NOMO-1 treated with dmso at 0.1 percent for 144 hours (cell line): ENCODE results near the gene MXRA7.
"Not testable (repeated sequence)": the region's sequence is repeated elsewhere in the genome, so short reads cannot be mapped to it uniquely, and the experiment has no call there.

Experiments used
- DNase-seq: peaks from one replicate; lab custom pipeline; 2025; ENCODE audit not compliant: unreplicated experiment; lab: John Stamatoyannopoulos, UW

Gene MXRA7

DNA sequence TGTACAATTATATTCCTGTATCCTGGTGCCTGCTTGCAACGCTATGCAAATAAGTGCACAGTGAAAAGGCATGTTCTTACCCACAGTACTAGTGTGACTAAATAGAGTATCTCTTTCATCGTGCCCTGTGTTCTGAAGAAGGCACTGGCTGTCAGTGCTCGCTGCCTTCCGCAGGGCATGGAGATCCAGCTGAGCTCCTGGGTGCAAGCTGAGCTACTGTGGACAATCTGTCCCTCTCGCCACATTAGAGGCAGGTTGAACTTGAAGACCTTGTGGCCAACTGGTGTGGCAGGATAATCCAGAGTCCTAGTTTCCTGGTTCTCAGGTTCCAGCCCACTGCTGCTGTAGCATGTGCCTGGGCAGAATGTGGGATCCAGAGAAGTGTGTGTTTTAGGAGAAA is 65.3 kb downstream of the MXRA7 start:
- DNase-seq, result no peak

DNA sequence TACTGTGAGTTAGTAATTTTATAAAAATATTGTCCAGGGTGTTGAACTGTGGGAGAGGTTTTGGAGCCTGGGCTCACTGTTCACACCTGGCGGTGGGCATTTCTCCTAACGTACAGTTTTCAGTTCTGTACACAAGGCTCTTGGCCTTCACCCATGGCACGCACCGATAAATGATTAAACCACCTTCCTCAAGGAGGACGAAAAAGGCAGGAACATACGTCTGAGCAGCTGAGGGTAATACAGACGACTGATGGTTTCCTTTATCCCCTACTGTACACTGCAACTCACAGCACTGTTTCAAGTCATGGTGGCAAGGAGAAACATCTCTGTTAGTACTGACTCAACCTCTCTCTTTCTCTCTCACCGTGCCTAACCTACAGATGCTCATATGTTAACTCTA is 65.8 kb downstream of the MXRA7 start:
- no peak for DNase-seq

DNA sequence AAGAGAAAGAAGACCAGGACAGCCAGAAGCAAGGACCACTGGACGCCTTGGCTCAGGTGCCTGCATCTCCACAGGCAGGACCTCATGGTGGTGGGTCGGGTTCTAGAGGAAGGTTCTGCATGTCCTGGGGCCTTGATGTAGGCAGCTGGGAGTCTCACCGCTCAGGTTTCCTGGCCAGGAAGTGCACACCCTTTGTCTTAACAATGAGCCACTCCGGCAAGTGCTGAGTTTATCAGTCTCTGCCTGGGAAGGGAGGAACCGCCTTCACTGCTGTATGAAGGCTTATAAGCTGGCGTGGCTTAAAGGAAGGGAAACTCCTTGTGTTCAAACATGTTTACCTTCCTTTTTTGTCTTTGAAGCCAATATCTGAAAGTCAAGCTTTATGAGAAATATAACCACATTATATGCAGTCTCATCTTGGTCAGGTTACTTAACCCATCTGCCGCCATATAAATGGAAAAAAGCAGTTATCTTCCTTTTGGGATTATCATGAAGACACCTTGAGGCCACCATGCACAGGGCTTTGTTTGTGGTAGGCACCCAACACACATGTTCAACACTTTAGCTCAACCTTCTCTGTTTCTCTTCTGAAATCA is 67.1 kb downstream of the MXRA7 start, which contains the start of gene ST6GALNAC1:
Gene ST6GALNAC1 (minus strand): TSS at position 205 of the 596 bp plus-strand sequence. CDS start 119 bp downstream, at position 86.
- no peak for DNase-seq

DNA sequence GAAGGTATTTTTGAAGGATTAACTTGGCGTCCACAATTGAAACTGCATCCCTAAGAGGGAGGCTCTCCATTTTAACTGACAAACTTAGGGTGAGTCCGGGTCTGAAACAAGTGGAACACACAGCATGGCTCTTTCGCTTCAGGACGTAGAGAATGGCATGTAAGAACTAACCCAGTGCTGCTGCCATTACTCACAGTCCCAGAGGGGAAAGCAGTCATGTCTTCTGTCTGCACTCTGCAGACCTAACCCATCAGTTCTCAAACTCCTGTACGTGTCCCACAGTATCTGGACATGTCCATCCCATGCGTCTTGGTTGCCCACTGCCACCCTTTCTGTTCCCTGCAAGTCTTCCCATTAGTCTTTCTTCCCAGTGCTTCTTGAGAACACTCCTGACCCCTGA is 67.8 kb downstream of the MXRA7 start:
- no peak for DNase-seq

DNA sequence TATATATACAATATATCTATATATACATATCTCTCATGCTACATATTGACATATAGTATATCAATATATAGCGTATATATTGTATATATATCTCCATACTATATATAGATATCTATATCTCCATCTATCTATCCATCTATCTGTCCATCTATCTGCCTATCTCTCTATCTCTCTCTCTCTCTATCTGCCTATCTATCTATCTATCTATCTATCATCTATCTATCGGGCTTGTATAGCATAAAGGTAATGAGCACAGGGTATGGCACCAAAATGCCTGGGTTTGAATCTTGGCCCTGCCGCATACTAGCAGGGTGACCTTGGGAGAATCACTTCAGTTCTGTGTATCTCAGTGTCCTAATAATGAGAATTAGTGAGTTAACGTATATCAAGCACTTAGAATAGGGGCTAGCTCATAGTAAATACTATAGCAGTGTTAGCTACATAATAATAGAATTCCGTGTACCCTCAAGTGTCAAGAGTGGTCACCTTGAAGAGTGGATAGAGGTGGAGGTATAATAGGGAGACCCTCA is 68.7 kb downstream of the MXRA7 start:
- no peak for DNase-seq

DNA sequence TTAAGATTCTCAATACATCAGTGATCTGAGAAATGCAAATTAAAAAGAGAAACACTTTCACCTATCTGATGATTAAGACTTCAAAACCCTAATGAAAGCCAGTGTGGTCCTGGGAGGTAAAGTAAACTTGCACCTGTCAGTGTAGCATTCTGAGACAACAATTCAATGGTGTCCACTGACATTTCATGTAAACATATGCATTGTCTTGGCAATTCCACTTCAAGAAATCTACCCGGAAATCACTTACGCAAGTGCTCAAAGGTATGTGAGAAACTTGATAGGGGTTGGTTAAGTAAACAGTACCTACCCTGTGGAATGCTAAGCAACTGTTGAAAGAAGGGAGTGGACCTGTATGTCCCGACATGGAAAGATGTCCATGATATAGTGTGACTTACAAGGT is 69.3 kb downstream of the MXRA7 start:
- DNase-seq, result no peak

DNA sequence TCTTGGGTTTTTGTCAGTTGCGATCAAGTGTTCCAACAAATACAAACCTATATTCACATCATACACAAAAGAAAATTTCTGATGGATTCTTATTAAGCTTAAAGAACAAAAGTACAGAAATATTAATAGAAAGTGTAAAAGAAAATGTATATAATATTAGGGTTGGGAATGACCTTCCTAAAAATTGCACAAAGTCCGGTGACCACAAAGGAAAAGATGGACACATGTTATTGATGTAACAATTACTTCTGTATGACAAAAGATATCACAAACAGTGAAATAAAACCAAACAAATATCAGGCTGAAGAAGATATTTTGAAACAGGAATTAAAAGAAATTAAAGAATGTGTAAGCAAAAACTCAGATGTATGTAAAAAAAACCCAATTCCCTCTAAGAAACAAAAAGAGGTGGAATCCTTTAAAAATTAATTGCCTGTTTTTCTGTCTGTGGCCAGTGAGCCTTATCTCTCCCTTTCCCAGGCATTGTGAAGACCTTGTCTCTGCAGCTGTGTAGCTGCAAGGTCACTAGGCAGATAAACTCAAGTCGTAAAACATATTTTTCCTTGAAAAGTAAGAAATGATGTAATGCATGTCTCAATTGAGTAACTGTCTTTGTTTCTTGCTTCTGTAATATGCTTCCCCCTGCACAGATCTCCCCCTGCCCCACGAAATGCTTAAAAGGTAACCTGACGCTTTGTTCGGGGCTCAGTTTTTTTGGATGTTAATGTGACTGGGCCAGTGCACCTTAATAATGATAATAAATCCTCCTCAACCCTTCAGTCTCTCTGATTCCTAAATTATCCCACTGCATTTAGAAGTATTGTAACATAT is 70.0 kb downstream of the MXRA7 start:
- no peak for DNase-seq

DNA sequence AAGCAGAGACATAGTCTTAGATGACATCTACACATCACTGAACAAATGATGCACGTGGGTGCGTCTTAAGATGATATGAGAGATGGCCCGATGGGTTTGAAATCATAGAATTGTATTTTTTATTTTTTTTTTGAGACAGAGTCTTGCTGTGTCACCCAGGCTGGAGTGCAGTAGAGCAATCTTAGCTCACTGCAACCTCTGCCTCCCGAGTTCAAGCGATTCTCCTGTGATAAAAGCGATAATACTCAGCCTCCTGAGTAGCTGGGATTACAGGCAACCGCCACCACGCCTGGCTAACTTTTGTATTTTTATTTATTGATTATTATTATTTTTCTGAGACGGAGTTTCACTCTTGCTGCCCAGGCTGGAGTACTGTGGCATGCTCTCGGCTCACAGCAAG is 72.5 kb downstream of the MXRA7 start:
- DNase-seq, result no peak

DNA sequence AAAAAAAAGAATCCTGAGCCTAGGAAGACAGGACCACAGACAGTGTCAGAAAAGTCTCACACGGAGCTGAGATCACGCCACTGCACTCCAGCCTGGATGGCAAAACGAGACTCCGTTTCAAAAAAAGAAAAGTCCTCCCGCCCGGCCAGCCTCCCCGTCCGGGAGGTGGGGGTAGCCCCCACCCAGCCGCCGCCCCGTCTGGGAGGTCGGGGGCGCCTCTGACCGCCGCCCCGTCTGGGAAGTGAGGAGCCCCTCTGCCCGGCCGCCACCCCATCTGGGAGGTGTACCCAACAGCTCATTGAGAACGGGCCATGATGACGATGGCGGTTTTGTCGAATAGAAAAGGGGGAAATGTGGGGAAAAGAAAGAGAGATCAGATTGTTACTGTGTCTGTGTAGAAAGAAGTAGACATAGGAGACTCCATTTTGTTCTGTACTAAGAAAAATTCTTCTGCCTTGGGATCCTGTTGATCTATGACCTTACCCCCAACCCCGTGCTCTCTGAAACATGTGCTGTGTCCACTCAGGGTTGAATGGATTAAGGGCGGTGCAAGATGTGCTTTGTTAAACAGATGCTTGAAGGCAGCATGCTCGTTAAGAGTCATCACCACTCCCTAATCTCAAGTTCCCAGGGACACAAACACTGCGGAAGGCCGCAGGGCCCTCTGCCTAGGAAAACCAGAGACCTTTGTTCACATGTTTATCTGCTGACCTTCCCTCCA is 74.1 kb downstream of the MXRA7 start:
- not testable (repeated sequence) for DNase-seq

DNA sequence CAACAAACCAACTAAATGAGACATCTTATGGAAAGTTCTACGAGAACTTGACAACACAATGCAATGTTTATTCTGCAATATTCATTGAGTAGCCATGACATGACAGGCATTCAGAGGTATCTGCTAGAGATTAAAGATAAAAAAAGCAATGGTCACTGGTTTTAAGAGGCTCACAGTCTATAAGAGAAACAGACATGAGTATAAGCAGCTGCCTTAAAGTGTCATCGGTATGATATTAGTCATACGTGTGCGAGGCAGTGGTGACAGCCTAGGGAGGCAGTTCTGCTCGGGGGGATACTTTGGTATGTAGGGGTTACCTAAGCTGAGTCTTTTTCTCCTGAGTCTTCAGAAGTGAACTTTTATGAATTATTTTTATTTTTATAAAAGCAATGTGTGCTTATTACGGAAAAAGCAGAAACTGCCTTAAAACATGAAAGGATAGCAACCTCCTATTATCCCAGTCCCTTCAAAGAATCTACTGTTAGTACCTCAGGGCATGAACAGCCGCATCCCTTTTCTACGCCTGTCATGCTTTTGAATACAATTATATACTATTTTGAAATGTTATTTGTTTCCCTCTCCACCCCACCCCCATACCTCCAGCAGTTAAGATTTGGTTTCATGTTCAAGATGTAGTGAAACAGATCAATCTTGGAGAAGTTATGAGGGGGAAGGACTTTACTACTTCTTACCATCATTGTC is 75.0 kb downstream of the MXRA7 start:
- DNase-seq, result no peak

DNA sequence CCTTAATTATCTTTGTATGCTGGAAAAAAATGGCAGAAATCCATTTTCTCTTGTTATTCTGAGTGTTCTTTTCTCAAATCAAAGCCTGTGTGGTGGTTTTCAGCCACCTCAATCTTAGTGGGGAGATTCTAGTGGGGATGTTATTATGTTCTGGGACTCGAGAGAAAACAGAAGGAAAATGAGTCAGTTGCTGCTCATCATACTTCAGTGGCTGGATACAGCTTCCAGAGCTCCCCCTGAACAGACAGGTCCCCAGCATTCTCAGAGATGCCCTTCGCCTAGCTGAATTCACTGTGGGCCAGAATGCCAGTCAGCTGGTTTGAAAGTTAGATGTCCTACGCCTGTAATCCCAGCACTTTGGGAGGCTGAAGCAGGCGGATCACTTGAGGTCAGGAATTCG is 75.7 kb downstream of the MXRA7 start:
- DNase-seq, result no peak

DNA sequence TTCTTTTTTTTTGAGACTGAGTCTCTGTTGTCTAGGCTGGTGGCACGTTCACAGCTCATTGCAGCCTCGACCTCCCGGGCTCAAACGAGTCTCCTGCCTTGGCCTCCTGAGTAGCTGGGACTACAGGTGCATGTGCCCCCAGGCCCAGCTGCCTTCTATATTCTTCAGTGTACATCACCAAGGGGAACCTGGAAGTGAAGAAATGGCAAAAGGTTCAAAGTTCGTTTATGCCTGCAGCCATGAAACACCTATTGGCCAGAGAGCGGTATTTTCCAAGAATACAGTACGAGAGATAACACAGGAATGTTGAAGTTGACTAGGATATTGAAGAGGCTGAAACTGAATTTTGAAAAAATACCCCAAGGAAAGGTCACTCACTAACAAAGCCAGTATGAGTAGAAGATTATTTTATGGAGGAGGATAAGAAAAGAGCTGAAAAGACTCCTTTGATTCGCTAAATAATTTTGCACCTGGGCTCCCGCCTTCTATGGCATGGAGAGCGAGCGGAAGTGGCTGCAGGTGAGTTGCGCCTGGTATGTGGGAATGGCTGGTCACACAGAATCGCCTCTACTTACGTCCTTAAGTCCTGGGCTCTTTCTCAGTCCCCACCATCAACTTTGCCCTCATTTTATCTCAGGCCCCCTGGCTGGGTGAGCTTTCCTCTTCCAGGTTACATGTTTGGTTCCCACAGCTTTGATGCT is 77.0 kb downstream of the MXRA7 start:
- DNase-seq, result no peak

DNA sequence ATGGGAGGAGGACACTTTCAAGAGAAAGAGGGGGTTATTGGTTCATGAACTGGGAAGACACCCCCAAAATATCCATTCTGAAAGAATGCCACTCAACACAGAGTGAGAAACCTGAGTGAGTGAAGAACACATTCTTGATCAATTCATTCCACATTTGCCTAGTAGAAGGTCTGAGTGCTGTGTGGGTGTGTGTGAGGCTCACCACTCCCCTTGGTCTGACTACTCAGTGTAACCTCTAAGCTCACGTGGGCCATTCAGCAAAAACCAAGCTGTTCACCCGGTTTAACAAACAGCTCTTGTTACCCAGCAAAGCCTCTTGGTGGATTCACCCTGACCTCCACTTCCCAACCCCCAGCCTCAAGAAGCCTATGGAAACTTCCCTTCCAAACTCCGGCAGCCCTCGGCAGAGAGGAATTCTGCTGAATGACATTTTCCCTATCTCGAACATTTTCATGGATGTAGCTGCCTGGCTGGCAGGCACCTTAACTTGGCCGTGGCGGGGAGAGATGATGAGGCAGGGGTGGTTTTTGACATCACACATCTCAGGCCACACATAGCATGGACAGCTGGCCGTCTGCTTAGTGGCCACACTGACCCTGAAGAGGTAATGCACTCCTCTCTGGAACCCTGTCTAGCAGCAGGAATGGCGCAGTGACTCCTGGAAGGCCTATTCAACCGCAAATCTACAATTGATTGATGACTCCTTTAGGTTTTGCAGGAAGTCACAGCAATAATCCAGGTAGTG is 78.8 kb downstream of the MXRA7 start:
- no peak for DNase-seq

DNA sequence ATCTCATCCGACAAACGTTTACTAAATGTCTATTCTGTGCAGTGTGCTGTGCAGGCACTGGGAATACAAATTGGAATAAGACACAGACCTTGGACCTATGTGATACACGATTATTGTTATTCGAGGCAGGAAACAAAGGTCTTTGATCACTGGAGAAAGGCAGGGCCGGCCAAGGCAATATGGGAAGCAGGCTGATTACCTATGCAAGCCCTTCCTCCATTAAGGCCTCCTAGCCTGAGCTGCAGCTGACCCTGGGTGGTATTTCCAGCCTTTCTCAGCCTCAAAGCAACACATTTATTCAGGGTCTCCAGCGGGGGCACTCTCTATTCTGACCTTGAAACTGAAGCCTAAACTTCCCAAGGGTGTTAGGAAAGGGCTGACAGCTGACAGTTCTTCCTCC is 80.6 kb downstream of the MXRA7 start:
- DNase-seq, result no peak
